GM12878 (cell line): ENCODE results near the gene PGA3. TPM values are rescaled to one million over a fixed set of nuclear protein-coding genes. Genes with fewer than 3 reads are reported as not detected.

ENCODE experiments used
- EP300 ChIP-seq, 2 experiments: fragments of 150-350 bp in 1 of 2; IDR thresholded peaks; 2 replicates each; pipeline ENCODE4 v1.6.1; 2011 to 2012; ENCODE audit warnings: low read depth in 2 of 2, low read length in 2 of 2, borderline replicate concordance in 1 of 2, improper control_type of control experiment in 1 of 2, inconsistent platforms in 1 of 2; ENCODE audit not compliant: control insufficient read depth in 1 of 2
- GABPA ChIP-seq: IDR thresholded peaks from 2 replicates; pipeline ENCODE4 v1.6.1; 2014; ENCODE audit warnings: antibody characterized with exemption, low read depth, mild to moderate bottlenecking, inconsistent platforms
- HDGF ChIP-seq: fragments of 450-650 bp; IDR thresholded peaks from 2 replicates; pipeline ENCODE4 v1.6.1; 2016; ENCODE audit warnings: antibody characterized with exemption
- IRF5 ChIP-seq: fragments of 450-650 bp; IDR thresholded peaks from 2 replicates; pipeline ENCODE4 v1.6.1; 2017; ENCODE audit warnings: borderline replicate concordance
- MLLT1 ChIP-seq: fragments of 450-650 bp; IDR thresholded peaks from 2 replicates; pipeline ENCODE4 v1.6.1; 2016; ENCODE audit warnings: mild to moderate bottlenecking
- MTA2 ChIP-seq: fragments of 450-650 bp; IDR thresholded peaks from 2 replicates; pipeline ENCODE4 v1.6.1; 2016; ENCODE audit warnings: low read depth, mild to moderate bottlenecking, moderate library complexity
- NKRF ChIP-seq: fragments of 450-650 bp; conservative IDR thresholded peaks from 2 replicates; pipeline ENCODE4 v1.6.1; 2017; ENCODE audit warnings: mild to moderate bottlenecking, moderate library complexity
- SUPT20H ChIP-seq: IDR thresholded peaks from 2 replicates; pipeline ENCODE4 v1.6.1; 2011; ENCODE audit warnings: low read depth, mild to moderate bottlenecking, low read length, moderate library complexity, borderline replicate concordance; ENCODE audit not compliant: control insufficient read depth
- ZBTB33 ChIP-seq: fragments of 450-650 bp; IDR thresholded peaks from 2 replicates; pipeline ENCODE4 v1.6.1; 2017; ENCODE audit warnings: mild to moderate bottlenecking
- ZBTB40 ChIP-seq: fragments of 450-650 bp; IDR thresholded peaks from 2 replicates; pipeline ENCODE4 v1.6.1; 2016; ENCODE audit warnings: mild to moderate bottlenecking, moderate library complexity, borderline replicate concordance
- ZZZ3 ChIP-seq: IDR thresholded peaks from 2 replicates; pipeline ENCODE4 v1.6.1; 2011; ENCODE audit warnings: low read depth; ENCODE audit not compliant: control insufficient read depth, insufficient read length
- polyA plus RNA-seq, 11 experiments: library from polyadenylated mRNA; depleted of rRNA in 4 of 11; unstranded in 6 of 11; stranded (reverse) in 5 of 11; fragments of >200 nt; fragmentation: Nextera tagmentation in 4 of 11; fragmentation: Illumina TruSeq in 1 of 11; extraction: Ambion mirVana in 4 of 11; extraction: Trizol in 1 of 11; gene quantifications; 1 replicate in 1 of 11; 2 replicates in 10 of 11; pipeline versions ENCODE4 v1.2.1 to v1.2.3, GENCODE V29; 2011 to 2016; ENCODE audit warnings: inconsistent platforms in 2 of 11, missing spikeins in 2 of 11, low read depth in 1 of 11
- total RNA-seq, 4 experiments: library from RNA; depleted of rRNA in 3 of 4; stranded (reverse); fragments of >200 nt in 3 of 4; fragmentation: Illumina TruSeq in 1 of 4; extraction: Trizol in 1 of 4; gene quantifications; 2 replicates each; pipeline versions ENCODE4 v1.2.1 to v1.2.3, GENCODE V29; 2013 to 2021

PGA3 gene
- total and polyA plus RNA-seq, 10 of the 15 experiments (the other 5 are each of a cell fraction or from before 2014, with no cell fraction given): not detected

GRCh38 chr11:61160487-61161189 lies 42.7 kb upstream of the PGA3 start (continued):
- peak; percentile 64; the same call in 1 of the 2 replicates for TF ChIP-seq NKRF
- no peak for TF ChIP-seq IRF5
- 0 out of 4 replicates have a peak, but pooled peaks of 1 of the 2 experiments have one; percentile 8 for TF ChIP-seq EP300 (IDR thresholded peaks at IDR 0.05; ENCODE audit: borderline replicate concordance in 1 of 2, control insufficient read depth in 1 of 2, low read depth in 2 of 2, low read length in 2 of 2)
- no peak for TF ChIP-seq SUPT20H
- no peak for TF ChIP-seq ZZZ3
- 0 out of 2 replicates have a peak, but pooled peaks have one; percentile 37 for TF ChIP-seq HDGF
- 0 out of 2 replicates have a peak, but pooled peaks have one; percentile 53 for TF ChIP-seq MLLT1
- TF ChIP-seq GABPA: no peak
- peak; percentile 61; the same call in 1 of the 2 replicates for TF ChIP-seq MTA2
- no peak for TF ChIP-seq ZBTB33
- peak; percentile 24; the same call in 1 of the 2 replicates for TF ChIP-seq ZBTB40
